IMR-90 (cell line): ENCODE measurements around the gene TAS2R30. TPM values are rescaled to one million over a fixed set of nuclear protein-coding genes. Genes with fewer than 3 reads are reported as not detected.

Experiments used
- ATAC-seq: fragments of 200-7000 bp; cut with Tn5 transposase; 2 replicates; pipeline ENCODE4 v1.9.1; 2020; ENCODE audit warnings: low read depth, mild to moderate bottlenecking, moderate library complexity
- BruUV-seq: library from RNA; stranded (reverse); fragments of 400-500 nt; replicated peaks from 2 replicates; lab custom pipeline; 2021; lab: Mats Ljungman, UMichigan
- CTCF ChIA-PET: fragments of 300-600 bp; formaldehyde crosslinking; extraction: SDS; loops from one replicate; lab custom pipeline; 2021; ENCODE audit warnings: antibody characterized with exemption; lab: Yijun Ruan, JAX
- POLR2A ChIA-PET: fragments of 300-600 bp; sonication (Branson Sonifier 250); formaldehyde crosslinking; loops from one replicate; lab custom pipeline; 2022; ENCODE audit warnings: antibody characterized with exemption; ENCODE audit not compliant: unreplicated experiment; lab: Charles Lee
- DNase-seq: peaks from one replicate; pipeline ENCODE4 v3.0.0; 2013
- H2AFZ ChIP-seq: replicated peaks from 2 replicates; pipeline ENCODE3; 2013; ENCODE audit warnings: low read length, mild to moderate bottlenecking; ENCODE audit not compliant: poor library complexity
- H2AK5ac ChIP-seq: 2 replicates; pipeline ENCODE4 v1.6.1; 2013; ENCODE audit warnings: low read depth, low read length, inconsistent platforms
- H2AK9ac ChIP-seq: replicated peaks from 2 replicates; pipeline ENCODE3; 2013; ENCODE audit warnings: mild to moderate bottlenecking, low read depth, low read length, moderate library complexity; ENCODE audit not compliant: poor library complexity
- H2BK120ac ChIP-seq: 2 replicates; pipeline ENCODE4 v1.6.1; 2013; ENCODE audit warnings: low read depth, low read length, inconsistent platforms
- H2BK15ac ChIP-seq: 3 replicates; pipeline ENCODE4 v1.6.1; 2013; ENCODE audit warnings: low read depth, low read length, inconsistent platforms
- H2BK20ac ChIP-seq: 2 replicates; pipeline ENCODE4 v1.6.1; 2013; ENCODE audit warnings: low read depth, mild to moderate bottlenecking, inconsistent platforms, low read length, moderate library complexity
- H2BK5ac ChIP-seq: 2 replicates; pipeline ENCODE4 v1.6.1; 2013; ENCODE audit warnings: mild to moderate bottlenecking, low read depth, low read length, inconsistent platforms; ENCODE audit not compliant: poor library complexity, severe bottlenecking
- H3K14ac ChIP-seq: replicated peaks from 2 replicates; pipeline ENCODE4 v1.6.1; 2013; ENCODE audit warnings: low read depth, low read length, inconsistent platforms
- H3K18ac ChIP-seq: 2 replicates; pipeline ENCODE4 v1.6.1; 2013; ENCODE audit warnings: low read depth, low read length, control low read depth
- H3K23ac ChIP-seq: 2 replicates; pipeline ENCODE4 v1.6.1; 2013; ENCODE audit warnings: low read depth, low read length, inconsistent platforms
- H3K27ac ChIP-seq: 2 replicates; pipeline ENCODE4 v1.5.1; 2013; ENCODE audit warnings: mild to moderate bottlenecking, control low read depth, low read length; ENCODE audit not compliant: insufficient read depth
- H3K27me3 ChIP-seq: 2 replicates; pipeline ENCODE4 v1.6.1; 2013; ENCODE audit warnings: low read length; ENCODE audit not compliant: control insufficient read depth, insufficient read depth
- H3K36me3 ChIP-seq: 2 replicates; pipeline ENCODE4 v1.6.1; 2013; ENCODE audit warnings: low read length, mixed read lengths; ENCODE audit not compliant: control insufficient read depth, insufficient read depth
- H3K4ac ChIP-seq: 2 replicates; pipeline ENCODE4 v1.6.1; 2013; ENCODE audit warnings: low read depth, low read length, inconsistent platforms
- H3K4me1 ChIP-seq: 2 replicates; pipeline ENCODE4 v1.6.1; 2013; ENCODE audit warnings: low read length, mixed read lengths; ENCODE audit not compliant: control insufficient read depth, insufficient read depth
- H3K4me2 ChIP-seq: 2 replicates; pipeline ENCODE4 v1.6.1; 2013; ENCODE audit warnings: low read depth, mild to moderate bottlenecking, control low read depth, low read length, moderate library complexity
- H3K4me3 ChIP-seq: 2 replicates; pipeline ENCODE4 v1.5.1; 2013; ENCODE audit warnings: low read depth, mild to moderate bottlenecking, control low read depth, low read length, moderate library complexity; ENCODE audit not compliant: insufficient read depth
- H3K56ac ChIP-seq: 2 replicates; pipeline ENCODE4 v1.6.1; 2013; ENCODE audit warnings: low read length, inconsistent platforms; ENCODE audit not compliant: insufficient read depth; ENCODE audit errors: extremely low read depth
- H3K79me1 ChIP-seq, 2 experiments: 2 replicates each; pipeline ENCODE4 v1.6.1; 2013; ENCODE audit warnings: low read length in 2 of 2, inconsistent platforms in 1 of 2, low read depth in 1 of 2
- H3K9ac ChIP-seq: 2 replicates; pipeline ENCODE4 v1.6.1; 2013; ENCODE audit warnings: low read depth, low read length, control low read depth
- H3K9me1 ChIP-seq: 2 replicates; pipeline ENCODE4 v1.6.1; 2013; ENCODE audit warnings: low read length, inconsistent platforms; ENCODE audit not compliant: insufficient read depth
- H3K9me3 ChIP-seq: 2 replicates; pipeline ENCODE4 v1.6.1; 2013; ENCODE audit warnings: low read length; ENCODE audit not compliant: control insufficient read depth, insufficient read depth
- H4K20me1 ChIP-seq: 2 replicates; pipeline ENCODE4 v1.6.1; 2013; ENCODE audit warnings: low read length, inconsistent platforms; ENCODE audit not compliant: insufficient read depth
- H4K5ac ChIP-seq: 2 replicates; pipeline ENCODE4 v1.6.1; 2013; ENCODE audit warnings: mild to moderate bottlenecking, low read depth, low read length, control low read depth
- H4K8ac ChIP-seq, 2 experiments: 2 replicates each; pipeline ENCODE4 v1.6.1; 2013; ENCODE audit warnings: low read depth in 2 of 2, low read length in 2 of 2, control low read depth in 1 of 2, inconsistent platforms in 1 of 2
- H4K91ac ChIP-seq: 2 replicates; pipeline ENCODE4 v1.6.1; 2013; ENCODE audit warnings: low read depth, low read length, inconsistent platforms; ENCODE audit not compliant: insufficient read depth
- BHLHE40 ChIP-seq: fragments of 150-350 bp; IDR thresholded peaks from 2 replicates; pipeline ENCODE4 v1.6.1; 2016; ENCODE audit warnings: mild to moderate bottlenecking, low read depth, low read length
- CEBPB ChIP-seq: IDR thresholded peaks from 2 replicates; pipeline ENCODE4 v1.6.1; 2012; ENCODE audit warnings: low read depth, low read length, improper control_type of control experiment
- CHD1 ChIP-seq: IDR thresholded peaks from 2 replicates; pipeline ENCODE4 v1.6.1; 2012; ENCODE audit warnings: low read depth, low read length, improper control_type of control experiment
- ELK1 ChIP-seq: fragments of 150-350 bp; IDR thresholded peaks from 2 replicates; pipeline ENCODE4 v1.6.1; 2016; ENCODE audit warnings: low read depth, mild to moderate bottlenecking, low read length, moderate library complexity, borderline replicate concordance
- FOS ChIP-seq: fragments of 150-350 bp; IDR thresholded peaks from 2 replicates; pipeline ENCODE4 v1.6.1; 2016; ENCODE audit warnings: low read depth, low read length
- MAFK ChIP-seq: IDR thresholded peaks from 2 replicates; pipeline ENCODE4 v1.6.1; 2012; ENCODE audit warnings: low read depth, low read length, improper control_type of control experiment
- MAZ ChIP-seq: IDR thresholded peaks from 2 replicates; pipeline ENCODE4 v1.6.1; 2012; ENCODE audit warnings: low read depth, mild to moderate bottlenecking, low read length, improper control_type of control experiment, moderate library complexity, borderline replicate concordance
- MXI1 ChIP-seq: IDR thresholded peaks from 2 replicates; pipeline ENCODE4 v1.6.1; 2012; ENCODE audit warnings: low read depth, mild to moderate bottlenecking, low read length, moderate library complexity, borderline replicate concordance
- NFE2L2 ChIP-seq: fragments of 150-350 bp; IDR thresholded peaks from 2 replicates; pipeline ENCODE4 v1.6.1; 2016; ENCODE audit warnings: low read depth, mild to moderate bottlenecking, low read length
- POLR2A ChIP-seq: IDR thresholded peaks from 2 replicates; pipeline ENCODE4 v1.6.1; 2012; ENCODE audit warnings: mild to moderate bottlenecking, low read depth, low read length
- RAD21 ChIP-seq: IDR thresholded peaks from 2 replicates; pipeline ENCODE4 v1.6.1; 2012; ENCODE audit warnings: low read length, improper control_type of control experiment
- RCOR1 ChIP-seq: IDR thresholded peaks from 2 replicates; pipeline ENCODE4 v1.6.1; 2012; ENCODE audit warnings: mild to moderate bottlenecking, low read length, improper control_type of control experiment; ENCODE audit not compliant: insufficient replicate concordance
- RFX5 ChIP-seq: IDR thresholded peaks from 2 replicates; pipeline ENCODE4 v1.8.0; 2012; ENCODE audit warnings: low read depth, mild to moderate bottlenecking, low read length, moderate library complexity
- SMC3 ChIP-seq: fragments of 150-350 bp; IDR thresholded peaks from 2 replicates; pipeline ENCODE4 v1.6.1; 2016; ENCODE audit warnings: low read depth, mild to moderate bottlenecking, antibody characterized with exemption, low read length, moderate library complexity
- USF2 ChIP-seq: fragments of 150-350 bp; IDR thresholded peaks from 2 replicates; pipeline ENCODE4 v1.6.1; 2017; ENCODE audit warnings: mild to moderate bottlenecking, antibody characterized with exemption, low read length, low read depth
- WGBS, 2 experiments: methylation state at CpG; one replicate each; pipeline versions ENCODE4 v1.1.5 to v1.1.7; 2013; ENCODE audit warnings: missing lambda C conversion rate in 2 of 2; ENCODE audit not compliant: insufficient read length in 1 of 2; ENCODE audit errors: extremely low coverage in 2 of 2; 5-methylcytosine and 5-hydroxymethylcytosine counted together
- dilution Hi-C: fragments of 300-500 bp; cut with HindIII; formaldehyde crosslinking; loops from one replicate; pipeline ENCODE4 v1.14.3; 2018; ENCODE audit warnings: low sequenced_read_pairs; ENCODE audit not compliant: unreplicated experiment
- in situ Hi-C: fragments of 300-500 bp; cut with MboI; formaldehyde crosslinking; loops from 3 replicates; pipeline ENCODE4 v1.14.3; 2019; ENCODE audit warnings: low sequenced_read_pairs, inconsistent platforms, mixed read lengths
- intact Hi-C: fragments of 100-400 bp; cut with micrococcal nuclease; formaldehyde crosslinking; loops from 2 replicates; pipeline ENCODE4 v1.10.0; 2022
- polyA plus RNA-seq, 3 experiments: library from polyadenylated mRNA; depleted of rRNA; stranded (reverse); fragments of >200 nt; gene quantifications; 2 replicates each; pipeline ENCODE4 v1.2.3, GENCODE V29; 2012; ENCODE audit warnings: low replicate concordance in 1 of 3
- total RNA-seq: library from RNA; depleted of rRNA; stranded (reverse); fragments of >200 nt; gene quantifications from 2 replicates; pipeline ENCODE4 v1.2.3, GENCODE V29; 2012
- TF ChIP-seq, protein P1 (sequence below): conservative IDR thresholded peaks from 2 replicates; pipeline ENCODE4 v1.5.1; 2012; ENCODE audit warnings: mild to moderate bottlenecking, low read depth, low read length, improper control_type of control experiment

Gene TAS2R30
- total and polyA plus RNA-seq, 2 of the 4 experiments (the other 2 are of a cell fraction): 0.03 to 5.0 TPM

- POLR2A ChIA-PET: no interaction called here
- no peak overlapping the region for H2AK9ac ChIP-seq
- no peak for DNase-seq
These were observed 28.9 kb downstream of the TAS2R30 start for GRCh38 chr12:11105546-11105945.

More at GRCh38 chr12:11105546-11105945, 28.9 kb downstream of the TAS2R30 start:
- no peak overlapping the region for H3K27ac ChIP-seq
- no TSS peak for BruUV-seq
- no peak overlapping the region for H2BK5ac ChIP-seq
- no peaks in the 10 kb centered on the region for H3K4me1 ChIP-seq
- H4K5ac ChIP-seq: no peak overlapping the region
- in situ Hi-C loops (no loop called here), intact Hi-C loops (no loop called here), dilution Hi-C loops (no loop called here)
- no peak overlapping the region for H2BK120ac ChIP-seq
- TF ChIP-seq USF2 (no peak), CEBPB (no peak), CHD1 (no peak), MAZ (no peak), RFX5 (no peak), ELK1 (no peak), SMC3 (no peak), MXI1 (no peak), FOS (no peak), NFE2L2 (no peak), RAD21 (no peak), POLR2A (no peak), RCOR1 (no peak), MAFK (no peak), BHLHE40 (no peak)
- TF ChIP-seq, protein P1, sequence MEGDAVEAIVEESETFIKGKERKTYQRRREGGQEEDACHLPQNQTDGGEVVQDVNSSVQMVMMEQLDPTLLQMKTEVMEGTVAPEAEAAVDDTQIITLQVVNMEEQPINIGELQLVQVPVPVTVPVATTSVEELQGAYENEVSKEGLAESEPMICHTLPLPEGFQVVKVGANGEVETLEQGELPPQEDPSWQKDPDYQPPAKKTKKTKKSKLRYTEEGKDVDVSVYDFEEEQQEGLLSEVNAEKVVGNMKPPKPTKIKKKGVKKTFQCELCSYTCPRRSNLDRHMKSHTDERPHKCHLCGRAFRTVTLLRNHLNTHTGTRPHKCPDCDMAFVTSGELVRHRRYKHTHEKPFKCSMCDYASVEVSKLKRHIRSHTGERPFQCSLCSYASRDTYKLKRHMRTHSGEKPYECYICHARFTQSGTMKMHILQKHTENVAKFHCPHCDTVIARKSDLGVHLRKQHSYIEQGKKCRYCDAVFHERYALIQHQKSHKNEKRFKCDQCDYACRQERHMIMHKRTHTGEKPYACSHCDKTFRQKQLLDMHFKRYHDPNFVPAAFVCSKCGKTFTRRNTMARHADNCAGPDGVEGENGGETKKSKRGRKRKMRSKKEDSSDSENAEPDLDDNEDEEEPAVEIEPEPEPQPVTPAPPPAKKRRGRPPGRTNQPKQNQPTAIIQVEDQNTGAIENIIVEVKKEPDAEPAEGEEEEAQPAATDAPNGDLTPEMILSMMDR: no peak
- no peak overlapping the region for H2BK15ac ChIP-seq
- no CpG with 5 or more reads among the region's 2 CpGs for WGBS, 2 experiments
- no peak overlapping the region for H2BK20ac ChIP-seq
- no peak overlapping the region for H3K56ac ChIP-seq
- H3K79me1 ChIP-seq: peaks cover 18 to 22% of the 10 kb centered on the region in 2 experiments
- H3K9me3 ChIP-seq: no peaks in the 10 kb centered on the region
- H3K4me3 ChIP-seq: no peak overlapping the region
- no peak overlapping the region for H2AFZ ChIP-seq
- ATAC-seq: no peak
- no peak overlapping the region for H3K4me2 ChIP-seq
- no peaks in the 10 kb centered on the region for H3K9me1 ChIP-seq
- CTCF ChIA-PET: no interaction called here
- no peaks in the 10 kb centered on the region for H3K36me3 ChIP-seq
- H4K91ac ChIP-seq: no peak overlapping the region
- no peak overlapping the region for H3K9ac ChIP-seq
- no peaks in the 10 kb centered on the region for H4K20me1 ChIP-seq
- H3K4ac ChIP-seq: no peak overlapping the region
- no peak overlapping the region for H4K8ac ChIP-seq
- H2AK5ac ChIP-seq: no peak overlapping the region
- no peak overlapping the region for H3K18ac ChIP-seq
- H3K23ac ChIP-seq: no peak overlapping the region
- no peak overlapping the region for H3K14ac ChIP-seq
- H3K27me3 ChIP-seq: no peaks in the 10 kb centered on the region
